Measurements from ENCODE around the gene SEMA4D.

DNA sequence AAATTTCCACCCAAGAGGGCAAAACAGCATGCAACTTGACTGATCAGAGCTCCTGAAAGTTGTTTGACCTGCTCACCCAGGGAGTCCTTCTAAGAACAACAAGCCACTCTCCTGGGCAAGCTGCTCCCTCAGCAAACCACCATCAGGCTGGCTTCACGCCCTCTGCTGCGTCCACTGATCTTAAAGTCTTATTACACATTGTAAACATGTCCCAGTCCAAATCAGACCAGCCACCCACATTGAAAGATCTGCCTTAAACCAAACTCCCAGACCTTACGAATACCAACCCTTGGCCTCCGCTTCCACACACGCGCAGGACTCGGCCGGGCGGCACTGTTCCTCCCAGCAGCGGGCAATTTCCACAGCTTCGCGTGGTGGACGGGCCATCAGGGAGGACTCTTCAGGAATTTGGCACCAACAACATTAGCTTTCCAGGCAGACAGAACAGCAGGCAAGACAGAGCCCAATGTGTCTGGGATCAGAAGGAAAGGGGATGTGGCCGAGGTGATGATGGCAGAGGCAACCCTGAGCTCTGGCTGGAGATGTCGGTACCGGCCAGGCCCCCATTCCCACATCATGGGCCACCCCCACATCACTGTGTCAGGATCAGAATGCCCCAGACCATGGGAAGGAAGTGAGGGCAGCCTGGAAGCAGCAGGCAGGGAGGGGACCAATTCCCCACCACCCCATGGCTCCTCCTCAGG, 56.8 kb downstream of the SEMA4D start:
- TF ChIP-seq, protein P1, sequence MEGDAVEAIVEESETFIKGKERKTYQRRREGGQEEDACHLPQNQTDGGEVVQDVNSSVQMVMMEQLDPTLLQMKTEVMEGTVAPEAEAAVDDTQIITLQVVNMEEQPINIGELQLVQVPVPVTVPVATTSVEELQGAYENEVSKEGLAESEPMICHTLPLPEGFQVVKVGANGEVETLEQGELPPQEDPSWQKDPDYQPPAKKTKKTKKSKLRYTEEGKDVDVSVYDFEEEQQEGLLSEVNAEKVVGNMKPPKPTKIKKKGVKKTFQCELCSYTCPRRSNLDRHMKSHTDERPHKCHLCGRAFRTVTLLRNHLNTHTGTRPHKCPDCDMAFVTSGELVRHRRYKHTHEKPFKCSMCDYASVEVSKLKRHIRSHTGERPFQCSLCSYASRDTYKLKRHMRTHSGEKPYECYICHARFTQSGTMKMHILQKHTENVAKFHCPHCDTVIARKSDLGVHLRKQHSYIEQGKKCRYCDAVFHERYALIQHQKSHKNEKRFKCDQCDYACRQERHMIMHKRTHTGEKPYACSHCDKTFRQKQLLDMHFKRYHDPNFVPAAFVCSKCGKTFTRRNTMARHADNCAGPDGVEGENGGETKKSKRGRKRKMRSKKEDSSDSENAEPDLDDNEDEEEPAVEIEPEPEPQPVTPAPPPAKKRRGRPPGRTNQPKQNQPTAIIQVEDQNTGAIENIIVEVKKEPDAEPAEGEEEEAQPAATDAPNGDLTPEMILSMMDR (conservative IDR thresholded peaks at IDR 0.05; ENCODE audit: low read depth, low read length) = no peak
- TF ChIP-seq EZH2 (IDR thresholded peaks at IDR 0.05; ENCODE audit: low read length, unreplicated experiment) = no peak
